HG02642 (cell line): ENCODE results near the gene DYNC2I2.

ENCODE experiments used
- ATAC-seq: cut with Tn5 transposase; IDR thresholded peaks from one replicate; pipeline ENCODE4 v1.9.1; 2021; ENCODE audit warnings: mild to moderate bottlenecking; ENCODE audit not compliant: unreplicated experiment, poor library complexity

Gene DYNC2I2

GRCh38 chr9:128636556-128637530, 19.8 kb downstream of the DYNC2I2 start:
- ATAC-seq: no peak

GRCh38 chr9:128636024-128636390, 20.6 kb downstream of the DYNC2I2 start:
- ATAC-seq: no peak

GRCh38 chr9:128635266-128636023, 21.2 kb downstream of the DYNC2I2 start:
- ATAC-seq: no peak

DNA sequence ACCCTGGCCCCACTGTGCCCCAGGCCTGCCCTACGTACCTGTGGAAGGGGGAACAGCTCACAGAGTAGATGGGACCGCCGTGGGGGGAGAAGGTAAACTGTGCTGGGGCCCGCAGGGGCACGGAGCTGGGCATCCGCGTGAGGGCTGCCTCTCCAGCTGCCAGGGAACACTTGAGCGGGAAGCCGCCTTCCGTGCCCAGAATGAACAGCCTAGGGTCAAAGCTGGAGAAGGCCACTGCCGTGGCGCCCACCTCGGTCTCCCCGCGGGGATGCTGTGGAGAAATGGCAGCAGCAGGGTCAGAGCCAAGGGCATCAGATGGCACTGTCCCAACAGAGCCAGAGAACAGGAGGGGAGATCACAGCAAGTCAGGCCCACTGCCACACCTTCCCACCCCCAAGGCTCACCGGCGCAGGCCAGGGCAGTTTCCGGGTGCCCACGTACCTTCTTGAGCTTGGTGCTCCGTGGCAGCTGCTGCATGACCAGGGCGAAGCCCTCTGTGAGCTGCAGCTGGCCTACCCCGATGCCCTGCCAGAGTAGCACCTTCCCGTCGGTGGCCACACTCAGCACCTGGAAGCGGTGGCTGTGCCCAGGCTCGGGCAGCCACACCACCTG, 21.9 kb downstream of the DYNC2I2 start:
- ATAC-seq: no peak

GRCh38 chr9:128634111-128634510, 22.5 kb downstream of the DYNC2I2 start:
- ATAC-seq: no peak

DNA sequence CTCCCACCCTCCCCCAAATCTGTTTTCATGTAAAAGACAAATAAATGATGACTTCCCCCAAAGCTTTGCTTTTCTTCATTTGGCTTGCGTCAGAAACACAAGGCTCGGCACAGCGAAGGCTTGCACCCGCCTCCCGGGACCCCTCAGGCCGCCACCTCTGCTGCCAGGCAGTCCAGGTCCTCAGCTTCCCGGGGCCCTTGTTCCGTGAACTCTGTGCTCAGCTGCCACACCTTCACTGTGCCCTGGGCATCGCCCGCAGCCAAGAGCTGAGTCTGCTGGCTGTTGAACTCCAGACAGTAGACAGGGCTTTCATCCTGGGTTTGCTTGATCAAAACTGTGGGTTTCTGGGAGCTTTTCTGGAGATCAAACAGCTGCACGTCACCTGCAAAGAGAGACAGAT, 23.0 kb downstream of the DYNC2I2 start:
- no peak for ATAC-seq

- ATAC-seq: no peak
These were observed 23.6 kb downstream of the DYNC2I2 start for GRCh38 chr9:128633057-128633456.

GRCh38 chr9:128632486-128632885, 24.2 kb downstream of the DYNC2I2 start:
- no peak for ATAC-seq

DNA sequence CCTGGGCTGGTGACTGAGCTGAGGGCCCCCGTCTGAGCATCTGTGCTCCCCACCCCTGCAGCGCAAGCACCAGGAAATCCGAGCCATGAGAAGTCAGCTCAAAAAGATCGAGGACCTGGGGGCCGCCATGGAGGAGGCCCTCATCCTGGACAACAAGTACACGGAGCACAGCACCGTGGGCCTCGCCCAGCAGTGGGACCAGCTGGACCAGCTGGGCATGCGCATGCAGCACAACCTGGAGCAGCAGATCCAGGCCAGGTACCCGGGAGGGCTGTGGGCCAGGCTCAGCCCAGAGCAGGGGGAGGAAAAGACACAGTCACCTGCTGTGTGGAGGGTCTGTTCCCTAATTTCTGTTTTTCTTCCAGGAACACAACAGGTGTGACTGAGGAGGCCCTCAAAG, 24.6 kb downstream of the DYNC2I2 start:
- no peak for ATAC-seq

- no peak for ATAC-seq
These were observed 25.0 kb downstream of the DYNC2I2 start for GRCh38 chr9:128631636-128632035.

DNA sequence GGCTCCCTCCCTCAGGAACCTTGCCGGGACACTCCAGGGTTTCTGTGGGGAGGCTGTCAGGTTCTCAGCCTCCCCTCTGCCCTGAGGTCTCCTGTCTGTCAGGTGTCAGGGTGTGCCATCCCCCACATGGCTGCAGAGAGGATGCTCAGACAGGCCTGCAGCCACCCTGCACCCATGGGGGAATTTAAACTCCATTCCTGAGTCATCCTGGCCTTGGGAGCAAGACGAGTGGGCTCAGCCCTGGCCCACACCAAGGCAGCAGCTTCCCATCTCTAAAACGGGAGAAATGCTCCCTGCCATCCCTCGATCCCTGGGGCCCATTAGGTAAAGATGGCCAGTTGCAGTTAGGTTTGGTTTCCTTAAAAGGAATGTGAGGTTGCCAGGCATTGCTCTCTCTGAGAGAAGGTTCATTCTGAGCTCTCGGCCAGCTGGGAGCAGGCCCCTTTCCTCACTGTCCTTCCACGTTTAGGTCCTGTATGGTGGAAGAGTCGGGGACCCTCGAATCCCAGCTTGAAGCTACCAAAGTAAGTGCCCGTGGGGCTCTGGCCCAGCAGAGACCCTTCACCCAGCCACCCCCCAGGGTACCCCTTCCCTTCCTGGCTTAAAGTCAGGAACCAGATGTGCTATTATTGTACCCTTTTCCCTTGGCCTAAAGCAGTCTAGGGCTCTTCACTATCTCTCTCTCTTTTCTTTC, 26.6 kb downstream of the DYNC2I2 start:
- no peak for ATAC-seq

DNA sequence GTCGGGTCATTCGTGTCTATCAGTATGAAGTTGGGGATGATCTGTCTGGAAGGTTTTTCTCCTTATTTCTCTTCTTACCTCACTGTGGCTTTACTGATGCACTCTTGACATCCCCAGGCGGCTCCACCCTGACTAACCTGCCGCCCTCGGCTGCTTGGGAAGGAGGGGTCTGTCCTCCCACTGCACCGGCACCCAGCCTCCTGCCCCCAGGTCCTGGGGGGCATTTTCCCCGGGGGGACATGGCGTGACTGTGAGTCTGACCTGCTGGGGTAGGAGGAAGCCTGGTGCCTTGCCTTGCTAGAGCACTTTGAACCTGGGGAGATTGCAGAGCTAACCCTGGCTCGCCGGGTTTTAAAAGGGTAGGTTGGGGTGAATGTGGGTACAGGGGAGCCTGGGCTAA, 27.5 kb downstream of the DYNC2I2 start:
- no peak for ATAC-seq

GRCh38 chr9:128628471-128629048, 28.1 kb downstream of the DYNC2I2 start:
- ATAC-seq: no peak

- ATAC-seq: no peak
These were observed 28.7 kb downstream of the DYNC2I2 start for GRCh38 chr9:128627906-128628305.

DNA sequence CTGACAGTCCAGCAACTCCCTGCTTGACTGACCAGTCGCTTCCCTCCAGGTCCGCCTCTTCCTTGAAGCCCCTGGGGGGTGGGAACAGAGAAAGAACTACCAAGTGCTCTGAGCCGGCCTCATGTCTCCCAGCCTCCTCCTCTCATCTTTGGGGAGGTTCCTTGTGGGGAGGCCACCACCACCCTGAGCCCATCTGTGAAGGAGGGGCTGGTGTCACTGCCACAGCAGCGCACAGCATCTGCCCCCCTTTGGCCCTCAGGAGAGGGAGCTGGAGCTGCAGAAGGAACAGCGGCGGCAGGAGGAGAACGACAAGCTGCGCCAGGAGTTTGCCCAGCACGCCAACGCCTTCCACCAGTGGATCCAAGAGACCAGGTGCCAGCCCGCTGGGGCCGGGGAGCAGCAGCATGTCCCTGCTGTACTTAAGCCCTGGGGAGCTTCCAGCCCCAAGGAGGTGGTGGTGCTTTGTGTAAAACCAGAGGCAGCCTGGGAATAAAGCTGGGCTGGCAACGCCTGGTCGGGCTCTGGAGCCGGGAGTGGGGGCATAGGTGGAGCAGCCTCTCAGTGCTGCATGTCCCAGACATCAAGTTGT, 29.4 kb downstream of the DYNC2I2 start:
- no peak for ATAC-seq

DNA sequence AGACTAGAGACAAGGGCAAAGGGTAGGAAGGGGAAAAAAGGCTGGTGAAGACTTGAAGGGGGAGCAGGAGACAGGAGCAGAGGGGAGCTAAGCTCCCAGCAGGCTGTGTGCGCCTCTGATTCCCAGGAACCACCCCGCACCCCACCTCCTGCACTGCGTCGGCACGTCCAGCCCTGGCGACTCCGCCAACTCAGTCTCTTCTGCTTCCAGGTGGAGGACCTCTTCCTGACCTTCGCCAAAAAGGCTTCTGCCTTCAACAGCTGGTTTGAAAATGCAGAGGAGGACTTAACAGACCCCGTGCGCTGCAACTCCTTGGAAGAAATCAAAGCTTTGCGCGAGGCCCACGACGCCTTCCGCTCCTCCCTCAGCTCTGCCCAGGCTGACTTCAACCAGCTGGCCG, 30.5 kb downstream of the DYNC2I2 start:
- ATAC-seq: no peak

DNA sequence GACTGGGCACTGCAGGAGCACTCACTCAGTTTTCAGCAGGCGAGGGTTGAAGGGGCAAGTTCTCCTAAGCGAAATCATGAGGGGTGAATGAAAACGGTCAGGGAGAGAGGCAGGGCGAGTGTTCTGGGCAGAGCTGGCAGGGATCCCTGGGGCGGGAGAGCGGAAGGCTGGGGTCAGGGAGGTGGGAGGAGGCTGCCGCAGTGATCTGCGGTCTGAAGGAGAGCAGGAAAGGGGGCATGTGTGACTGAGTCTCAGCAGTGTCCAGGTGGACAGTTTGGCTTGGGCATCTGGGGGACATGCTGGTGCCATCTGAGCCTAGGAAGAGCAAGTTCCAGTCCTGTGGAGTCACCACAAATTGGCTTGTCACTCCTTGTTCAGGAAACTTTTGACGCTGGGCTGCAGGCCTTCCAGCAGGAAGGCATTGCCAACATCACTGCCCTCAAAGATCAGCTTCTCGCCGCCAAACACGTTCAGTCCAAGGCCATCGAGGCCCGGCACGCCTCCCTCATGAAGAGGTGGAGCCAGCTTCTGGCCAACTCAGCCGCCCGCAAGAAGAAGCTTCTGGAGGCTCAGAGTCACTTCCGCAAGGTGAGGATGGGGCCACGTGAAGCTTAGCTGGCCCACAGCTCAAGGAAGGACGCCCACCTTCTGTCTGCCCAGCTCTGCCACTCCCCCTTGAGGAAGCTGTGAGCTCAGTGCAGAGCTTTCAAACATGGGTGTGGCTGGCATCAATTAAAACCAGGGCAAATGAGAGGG, 31.1 kb downstream of the DYNC2I2 start:
- no peak for ATAC-seq

DNA sequence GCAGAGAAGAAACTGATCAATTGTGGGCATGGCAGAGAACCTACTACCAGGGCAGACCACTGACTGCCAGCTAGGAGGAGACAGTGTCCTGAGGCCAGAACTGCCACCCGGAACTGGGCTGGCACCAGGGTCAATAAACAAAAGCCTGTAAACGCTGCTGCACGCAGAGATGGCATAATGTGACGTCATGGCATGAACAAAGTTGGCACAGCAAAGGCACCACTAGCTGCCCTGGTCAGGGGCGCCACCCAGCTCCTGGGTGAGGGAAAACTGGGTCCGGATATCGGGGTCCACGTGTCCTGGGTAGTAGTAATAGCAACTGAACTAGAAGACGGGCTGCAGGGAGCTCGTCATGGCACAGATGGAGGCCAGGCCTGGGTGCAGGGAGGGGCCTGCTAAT, 32.1 kb downstream of the DYNC2I2 start:
- no peak for ATAC-seq
